Endodermal cell (in vitro differentiated cells): ENCODE data around the gene EPHB3. TPM values are rescaled to one million over a fixed set of nuclear protein-coding genes. Genes with fewer than 3 reads are reported as not detected.

ENCODE experiments used
- DNase-seq: peaks from one replicate; pipeline ENCODE4 v3.0.0-alpha.2; 2017
- H3K27ac ChIP-seq: 2 replicates; pipeline ENCODE4 v1.5.1; 2013; ENCODE audit warnings: mild to moderate bottlenecking, low read depth, low read length, moderate library complexity
- H3K27me3 ChIP-seq: 2 replicates; pipeline ENCODE4 v1.6.1; 2013; ENCODE audit warnings: mild to moderate bottlenecking, low read length, moderate library complexity; ENCODE audit not compliant: insufficient read depth, control insufficient read depth, poor library complexity, severe bottlenecking
- H3K36me3 ChIP-seq: 2 replicates; pipeline ENCODE4 v1.7.0; 2013; ENCODE audit warnings: mild to moderate bottlenecking, low read length, moderate library complexity; ENCODE audit not compliant: control insufficient read depth, insufficient read depth
- H3K4me1 ChIP-seq: one replicate; pipeline ENCODE4 v1.7.0; 2013; ENCODE audit warnings: low read length; ENCODE audit not compliant: control insufficient read depth, insufficient read depth
- H3K4me3 ChIP-seq: 2 replicates; pipeline ENCODE4 v1.5.1; 2013; ENCODE audit warnings: mild to moderate bottlenecking, low read length, moderate library complexity
- H3K9ac ChIP-seq: 2 replicates; pipeline ENCODE4 v1.6.1; 2013; ENCODE audit warnings: mild to moderate bottlenecking, low read length, moderate library complexity; ENCODE audit not compliant: poor library complexity, severe bottlenecking; ENCODE audit errors: extremely low read depth
- H3K9me3 ChIP-seq: 2 replicates; pipeline ENCODE4 v1.6.1; 2013; ENCODE audit warnings: mild to moderate bottlenecking, low read length, moderate library complexity; ENCODE audit not compliant: control insufficient read depth
- H3K27ac Mint-ChIP-seq: 2 replicates; pipeline ENCODE4 v1.8.0; 2020; ENCODE audit warnings: mixed read lengths
- H3K27me3 Mint-ChIP-seq: 2 replicates; pipeline ENCODE4 v1.8.0; 2021; ENCODE audit warnings: mild to moderate bottlenecking, mixed read lengths; ENCODE audit not compliant: insufficient read depth
- H3K36me3 Mint-ChIP-seq: 2 replicates; pipeline ENCODE4 v1.8.0; 2020; ENCODE audit warnings: low read depth, mixed read lengths
- H3K4me1 Mint-ChIP-seq: 2 replicates; pipeline ENCODE4 v1.8.0; 2020; ENCODE audit warnings: mixed read lengths
- H3K4me3 Mint-ChIP-seq: 2 replicates; pipeline ENCODE4 v1.8.0; 2020; ENCODE audit warnings: mild to moderate bottlenecking, moderate library complexity, mixed read lengths
- H3K9me3 Mint-ChIP-seq: 2 replicates; pipeline ENCODE4 v1.8.0; 2020; ENCODE audit warnings: mild to moderate bottlenecking, mixed read lengths
- whole genome bisulfite sequencing, 2 experiments: methylation state at CpG; one replicate each; pipeline versions ENCODE4 v1.1.5 to v1.1.7; 2013; ENCODE audit warnings: missing lambda C conversion rate in 2 of 2, mixed read lengths in 1 of 2; ENCODE audit not compliant: insufficient coverage in 1 of 2, insufficient read length in 1 of 2; 5-methylcytosine and 5-hydroxymethylcytosine counted together
- long read RNA-seq, 4 experiments: library from polyadenylated mRNA in 2 of 4; library from RNA in 1 of 4; library from capped mRNA in 1 of 4; stranded (forward) in 3 of 4; unstranded in 1 of 4; transcript quantifications; one replicate each; pipeline ENCODE4 v2.0.0, GENCODE V29; 2020 to 2021; ENCODE audit warnings: inconsistent platforms in 1 of 4
- polyA plus RNA-seq, 2 experiments: library from polyadenylated mRNA; stranded (reverse); fragments of 50-300 nt; gene quantifications; one replicate each; pipeline ENCODE4 v1.2.3, GENCODE V29; 2013
- total RNA-seq, 2 donors: library from RNA; stranded (reverse); fragmentation: NEBNext Ultra II Directional in 1 of 2; extraction: Animal tissue kit (Norgen Biotek cat#: 25700) in 1 of 2; gene quantifications; 2 replicates in 1 of 2; 3 replicates in 1 of 2; pipeline ENCODE4 v1.2.1, GENCODE V29; 2021
- TF ChIP-seq, protein P1 (sequence below): fragments of 200-600 bp; sonication (generic); conservative IDR thresholded peaks from 2 replicates; pipeline ENCODE4 v1.5.0; 2021; ENCODE audit warnings: antibody characterized with exemption, mild to moderate bottlenecking

EPHB3 gene
- 10 to 100 TPM; 32.7 to 36.9 TPM for total RNA-seq
- 22.3 TPM for polyA plus RNA-seq (2013, experiment 1 of 2)
- polyA plus RNA-seq (2013, experiment 2 of 2): 23.5 TPM
- long read RNA-seq, experiment 1, full-length matches to known transcripts: 1 of 18 reads
- long read RNA-seq, experiment 1, partial matches to known transcripts: 14 of 18 reads
- long read RNA-seq, experiment 1, other reads (novel, unspliced or antisense): 3 of 18 reads
- long read RNA-seq, experiment 2, full-length matches to known transcripts: 77 of 114 reads
- long read RNA-seq, experiment 2, partial matches to known transcripts: 15 of 114 reads
- long read RNA-seq, experiment 2, other reads (novel, unspliced or antisense): 22 of 114 reads
- long read RNA-seq, experiment 3, full-length matches to known transcripts: 4 of 18 reads
- long read RNA-seq, experiment 3, partial matches to known transcripts: 13 of 18 reads
- long read RNA-seq, experiment 3, other reads (novel, unspliced or antisense): 1 of 18 reads
- long read RNA-seq, experiment 4: 0 reads

GRCh38 chr3:184561061-184561912 is at the start of gene EPHB3:
TSS of gene EPHB3 (plus strand) at chr3:184561785. CDS start at chr3:184562236, 451 bp downstream.
- peak; percentile 100 for DNase-seq
- no peaks in the 10 kb centered on the region for H3K9me3 Mint-ChIP-seq
- peak within 1 kb of the TSS; percentile 81 for H3K4me3 Mint-ChIP-seq
- WGBS, 2 experiments: 4 to 5% methylated on average over 50 to 62 of the region's 62 CpGs
- Histone ChIP-seq H3K27ac (no peak within 1 kb of the TSS), H3K36me3 (peaks cover 6% of the 10 kb centered on the region), H3K4me3 (peak within 1 kb of the TSS; percentile 98), H3K9ac (peak within 1 kb of the TSS; percentile 58), H3K27me3 (peaks cover 38% of the 10 kb centered on the region), H3K4me1 (peaks cover 42% of the 10 kb centered on the region), H3K9me3 (no peaks in the 10 kb centered on the region)
- peaks cover 75% of the 10 kb centered on the region for H3K27me3 Mint-ChIP-seq
- TF ChIP-seq, protein P1, sequence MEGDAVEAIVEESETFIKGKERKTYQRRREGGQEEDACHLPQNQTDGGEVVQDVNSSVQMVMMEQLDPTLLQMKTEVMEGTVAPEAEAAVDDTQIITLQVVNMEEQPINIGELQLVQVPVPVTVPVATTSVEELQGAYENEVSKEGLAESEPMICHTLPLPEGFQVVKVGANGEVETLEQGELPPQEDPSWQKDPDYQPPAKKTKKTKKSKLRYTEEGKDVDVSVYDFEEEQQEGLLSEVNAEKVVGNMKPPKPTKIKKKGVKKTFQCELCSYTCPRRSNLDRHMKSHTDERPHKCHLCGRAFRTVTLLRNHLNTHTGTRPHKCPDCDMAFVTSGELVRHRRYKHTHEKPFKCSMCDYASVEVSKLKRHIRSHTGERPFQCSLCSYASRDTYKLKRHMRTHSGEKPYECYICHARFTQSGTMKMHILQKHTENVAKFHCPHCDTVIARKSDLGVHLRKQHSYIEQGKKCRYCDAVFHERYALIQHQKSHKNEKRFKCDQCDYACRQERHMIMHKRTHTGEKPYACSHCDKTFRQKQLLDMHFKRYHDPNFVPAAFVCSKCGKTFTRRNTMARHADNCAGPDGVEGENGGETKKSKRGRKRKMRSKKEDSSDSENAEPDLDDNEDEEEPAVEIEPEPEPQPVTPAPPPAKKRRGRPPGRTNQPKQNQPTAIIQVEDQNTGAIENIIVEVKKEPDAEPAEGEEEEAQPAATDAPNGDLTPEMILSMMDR: peak; percentile 100
- no peaks in the 10 kb centered on the region for H3K36me3 Mint-ChIP-seq
- H3K27ac Mint-ChIP-seq: peak within 1 kb of the TSS; percentile 77
- H3K4me1 Mint-ChIP-seq: peaks cover 69% of the 10 kb centered on the region

- WGBS, 2 experiments: 87% methylated on average over 3 to 7 of the region's 7 CpGs
- DNase-seq: peak; percentile 38
- peaks cover 71% of the 10 kb centered on the region for H3K27me3 Mint-ChIP-seq
These were observed 49.0 kb upstream of the EPHB3 start for GRCh38 chr3:184512621-184513020.

More at GRCh38 chr3:184512621-184513020, 49.0 kb upstream of the EPHB3 start:
- Mint-ChIP-seq H3K27ac (no peak overlapping the region), H3K9me3 (no peaks in the 10 kb centered on the region), H3K4me3 (no peak overlapping the region), H3K4me1 (peaks cover 5% of the 10 kb centered on the region), H3K36me3 (no peaks in the 10 kb centered on the region)
- H3K36me3 ChIP-seq: no peaks in the 10 kb centered on the region
- H3K4me3 ChIP-seq: no peak overlapping the region
- no peaks in the 10 kb centered on the region for H3K9me3 ChIP-seq
- TF ChIP-seq, protein P1: no peak
- H3K27me3 ChIP-seq: peaks cover 46% of the 10 kb centered on the region
- H3K4me1 ChIP-seq: no peaks in the 10 kb centered on the region
- H3K9ac ChIP-seq: no peak overlapping the region
- no peak overlapping the region for H3K27ac ChIP-seq
